CD1c-positive myeloid dendritic cell (primary cell): Measurements from ENCODE around the gene NDUFB10.
A peak's percentile ranks its signal among the peaks of the same experiment; 100 is the strongest.
"Not testable (repeated sequence)": the region's sequence is repeated elsewhere in the genome, so short reads cannot be mapped to it uniquely, and the experiment has no call there.

Experiments
- DNase-seq: peaks from one replicate; pipeline ENCODE4 v3.0.0-alpha.2; 2016; ENCODE audit errors: extremely low spot score

Gene NDUFB10

DNA sequence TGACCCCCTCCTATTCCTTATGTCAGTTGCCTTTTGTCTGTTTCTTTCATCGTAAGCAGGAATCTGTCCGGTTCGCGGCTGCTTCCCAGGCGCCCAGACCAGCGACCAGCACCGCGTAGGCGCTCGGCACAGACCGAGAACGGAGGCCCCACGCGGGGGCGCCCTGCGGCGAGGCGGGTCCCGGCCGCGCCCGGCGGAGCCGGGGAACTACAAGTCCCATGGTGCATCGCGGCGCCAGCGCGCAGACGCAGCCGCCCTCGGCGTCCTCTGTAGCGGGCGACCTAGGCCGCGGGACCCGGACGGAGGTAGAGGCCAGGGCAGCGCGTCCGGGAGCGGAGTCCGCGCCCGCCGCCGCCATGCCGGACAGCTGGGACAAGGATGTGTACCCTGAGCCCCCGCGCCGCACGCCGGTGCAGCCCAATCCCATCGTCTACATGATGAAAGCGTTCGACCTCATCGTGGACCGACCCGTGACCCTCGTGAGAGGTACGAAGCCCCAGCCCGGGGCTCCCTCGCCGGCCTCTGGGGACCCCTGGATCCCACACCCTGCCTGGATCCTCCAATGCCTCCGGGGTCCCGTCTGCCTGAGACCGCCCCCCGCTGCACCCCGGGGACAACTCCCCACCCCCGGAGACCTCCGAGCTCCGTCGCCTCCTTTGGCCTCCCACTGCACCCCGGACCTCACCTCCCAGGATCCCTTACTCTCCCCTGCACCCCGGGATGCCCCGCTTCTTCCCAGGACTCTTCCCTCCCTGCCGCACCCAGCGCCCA, at the start of gene NDUFB10:
Gene NDUFB10 (plus strand): TSS at position 270 of the 771 bp plus-strand sequence. CDS start 87 bp downstream, at position 357.
- DNase-seq: peak; percentile 96

DNA sequence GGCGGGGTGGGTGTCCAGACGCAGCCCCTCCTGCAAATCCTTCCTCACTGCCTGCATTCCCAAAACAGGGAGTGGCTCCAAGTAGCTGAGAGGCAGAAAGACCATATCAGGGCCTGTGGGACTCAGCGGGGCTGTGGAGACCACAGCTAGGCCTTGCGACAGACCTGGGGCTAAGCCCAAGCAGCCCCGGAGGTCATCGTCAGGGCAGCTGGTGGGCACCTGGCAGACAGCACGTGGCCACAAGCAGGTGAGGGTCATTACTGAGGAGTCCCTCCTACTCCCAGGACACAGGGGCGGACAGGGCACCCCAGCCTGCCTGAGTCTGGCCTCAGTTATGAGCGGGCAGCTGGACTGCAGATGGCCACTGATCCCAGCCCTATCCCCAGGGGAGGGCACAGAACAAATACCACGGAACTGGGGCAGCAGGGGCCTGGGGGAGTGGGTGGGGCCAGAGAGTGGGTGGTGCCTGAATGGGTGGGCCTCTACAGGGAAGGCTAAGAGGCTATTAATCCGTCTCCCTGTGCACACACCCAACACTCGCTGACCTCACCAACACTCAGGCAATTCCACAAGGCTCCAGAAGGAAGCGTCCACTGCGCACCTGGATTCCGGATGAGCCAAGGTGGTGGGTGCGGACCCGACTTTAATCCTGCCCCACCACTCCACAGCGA, 49.6 kb upstream of the NDUFB10 start:
- no peak for DNase-seq

DNA sequence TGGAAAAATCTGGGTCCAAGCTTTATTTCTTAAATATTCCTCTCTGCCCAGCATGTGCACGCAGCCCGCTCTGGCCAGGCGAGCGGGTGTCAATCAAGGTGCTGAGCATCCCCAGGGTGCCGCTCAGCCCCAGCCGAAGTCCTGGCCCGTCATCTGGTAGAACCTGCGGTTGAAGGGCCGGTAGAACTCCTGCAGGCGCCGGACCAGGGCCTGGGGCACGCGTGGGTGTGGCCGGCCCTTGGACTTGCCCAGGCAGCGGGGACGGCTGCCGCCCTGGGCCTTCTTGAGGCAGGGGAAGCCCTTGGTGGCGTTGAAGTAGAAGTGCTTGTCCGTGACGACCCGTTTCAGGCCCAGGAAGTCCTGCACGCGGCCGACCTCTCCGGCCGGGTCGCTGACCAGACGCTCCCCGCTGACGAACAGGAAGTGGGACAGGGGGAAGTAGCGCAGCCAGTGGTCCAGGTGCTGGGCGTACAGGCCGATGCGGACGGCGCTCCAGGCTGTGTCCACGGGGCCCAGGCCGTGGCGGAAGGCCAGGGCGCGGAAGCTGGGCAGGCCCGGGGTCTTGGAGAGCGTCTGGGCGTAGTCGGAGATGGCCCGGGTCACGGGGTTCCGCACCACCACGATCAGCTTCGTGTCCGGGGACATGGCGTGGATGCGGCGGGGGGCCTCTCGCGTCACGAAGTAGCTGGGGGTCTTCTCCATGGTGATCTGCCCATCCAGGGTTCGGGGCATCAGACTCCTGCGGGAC, 47.7 kb upstream of the NDUFB10 start:
- DNase-seq: no peak

DNA sequence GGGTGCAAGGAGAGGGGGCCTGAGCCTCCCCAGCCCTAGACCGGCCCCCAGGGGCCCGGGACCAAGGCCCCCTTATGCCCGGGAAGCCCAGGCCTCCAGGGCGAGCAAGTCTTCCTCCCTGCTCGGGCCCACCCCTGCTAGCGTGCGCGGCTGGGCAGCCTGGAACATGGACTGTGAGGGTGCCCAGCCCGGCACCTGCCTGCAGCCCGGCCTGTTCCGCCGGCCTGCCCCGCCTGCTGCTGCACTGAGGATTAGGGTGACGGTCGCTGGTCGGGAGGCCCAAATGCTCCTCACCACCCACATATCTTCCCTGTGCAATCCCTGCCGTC, 47.2 kb upstream of the NDUFB10 start:
- DNase-seq: no peak

DNA sequence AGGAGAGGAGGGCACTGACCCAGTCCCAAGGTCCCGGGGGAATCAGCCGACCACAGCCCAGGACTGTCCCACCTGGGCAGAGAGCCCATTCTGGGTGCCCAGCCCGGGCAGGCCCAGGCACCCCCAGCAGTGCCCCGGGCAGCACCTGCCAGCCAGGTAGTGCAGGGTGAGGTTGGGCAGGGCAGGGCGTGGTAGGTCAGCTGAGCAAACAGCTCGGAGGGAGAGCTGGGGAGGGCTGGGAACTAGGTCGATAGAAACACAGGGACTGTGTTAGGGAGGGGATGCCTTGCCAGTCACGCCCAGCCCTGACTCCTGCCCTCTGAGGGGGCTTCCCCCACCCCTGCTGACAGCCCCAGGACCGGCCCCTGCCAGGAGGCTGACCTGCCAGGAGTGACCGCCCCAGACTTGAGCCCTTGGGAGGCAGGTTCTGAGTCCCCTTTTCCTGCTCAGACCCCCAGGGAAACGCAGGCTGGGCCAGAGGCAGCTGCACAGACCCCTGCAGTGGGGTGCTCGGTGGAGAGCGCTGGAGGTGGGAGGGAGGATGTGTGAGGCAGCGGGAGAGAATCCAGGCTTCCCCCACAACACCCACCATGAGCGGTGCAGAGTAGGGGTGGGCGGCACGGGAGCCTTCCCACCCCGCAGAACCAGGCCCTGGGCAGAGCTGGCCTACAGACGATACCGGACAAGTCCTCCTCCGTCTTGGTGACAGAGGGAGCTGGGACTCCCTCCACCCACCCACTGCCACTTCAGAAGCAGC, 45.8 kb upstream of the NDUFB10 start:
- DNase-seq: no peak

DNA sequence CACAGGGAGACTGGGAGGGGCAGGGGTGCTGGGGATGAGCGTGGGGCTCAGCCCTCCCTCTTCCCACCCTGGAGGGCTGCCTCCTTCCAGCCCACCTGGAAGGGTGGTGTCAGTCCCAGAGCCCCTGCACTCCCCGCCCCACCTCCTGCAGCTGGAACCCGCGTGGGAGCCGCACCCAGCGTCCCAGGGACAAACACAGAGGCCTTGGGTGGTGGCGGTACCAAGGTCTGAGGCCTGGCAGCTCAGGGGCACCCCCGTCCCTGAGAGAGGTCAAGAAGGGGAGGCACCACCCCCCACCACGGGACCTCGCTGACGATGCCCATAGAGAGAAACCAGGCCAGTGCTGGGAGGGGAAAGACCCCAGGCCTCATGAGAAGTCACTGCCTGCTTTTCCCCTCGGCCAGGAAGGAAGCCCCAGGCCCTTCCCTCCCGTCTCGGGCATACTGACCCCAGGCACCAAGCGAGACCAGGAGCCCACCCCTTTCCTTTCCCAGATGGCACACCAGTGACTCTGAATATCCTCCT, 45.2 kb upstream of the NDUFB10 start:
- DNase-seq: no peak

DNA sequence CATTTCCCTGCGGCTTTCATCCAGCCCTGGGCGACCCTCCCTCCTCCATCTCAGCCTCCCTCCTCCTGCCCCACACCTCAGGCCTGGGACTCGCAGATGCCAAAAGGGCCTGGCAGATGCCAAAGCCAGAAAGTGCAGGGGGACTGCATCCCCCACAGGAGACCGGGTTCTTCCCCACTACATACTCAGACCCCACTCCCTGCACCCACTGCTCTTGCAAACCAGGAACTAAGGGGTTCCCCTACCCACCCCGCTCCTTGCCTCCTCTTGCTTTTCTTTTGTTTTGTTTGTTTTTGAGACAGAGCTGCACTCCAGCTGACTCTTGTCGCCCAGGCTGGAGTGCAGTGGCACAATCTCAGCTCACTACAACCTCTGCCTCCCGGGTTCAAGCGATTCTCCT, 44.4 kb upstream of the NDUFB10 start:
- DNase-seq: no peak

DNA sequence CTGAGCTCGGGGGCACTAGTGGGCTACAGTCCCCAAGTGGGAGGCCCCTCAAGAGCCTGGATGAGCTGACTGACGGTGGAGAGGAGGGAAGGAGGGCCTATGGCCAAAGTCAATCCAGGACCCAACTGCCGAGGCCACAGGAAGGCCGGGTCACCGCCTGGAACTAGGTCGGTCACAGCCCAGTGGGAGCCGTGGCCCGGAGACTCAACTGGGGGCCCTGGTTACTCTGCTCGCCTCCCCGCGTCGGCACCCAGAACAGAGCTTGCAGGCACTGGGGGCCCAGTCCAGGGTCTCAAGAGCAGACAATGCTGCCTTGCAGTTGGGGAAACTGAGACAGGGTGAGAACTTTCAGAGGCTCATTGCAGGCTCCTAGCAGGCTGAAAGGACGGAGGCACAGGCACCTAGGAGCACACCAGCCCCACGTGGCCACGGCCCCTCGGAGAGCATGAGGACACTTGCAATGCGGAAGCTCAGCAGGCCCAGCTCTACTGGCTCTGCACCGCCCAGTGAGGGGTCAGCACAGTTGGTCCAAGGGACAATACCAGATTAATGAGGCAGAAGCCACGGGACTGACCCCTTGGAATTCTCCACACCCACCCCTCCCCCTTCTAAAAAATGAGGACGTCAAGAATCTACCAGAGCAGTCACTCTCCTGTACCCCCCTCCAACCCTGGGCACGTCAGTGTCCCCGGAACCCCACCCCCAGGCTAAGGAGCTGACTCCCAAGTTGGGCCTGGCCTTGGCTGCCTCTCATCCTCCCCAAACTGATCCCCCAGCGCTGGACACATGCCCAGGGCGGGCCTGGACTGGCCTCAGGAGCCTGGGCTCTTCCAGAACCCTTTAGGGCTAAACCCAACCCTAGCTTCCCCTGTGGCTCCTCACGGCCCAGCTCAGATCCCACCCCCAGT, 43.4 kb upstream of the NDUFB10 start:
- no peak for DNase-seq

DNA sequence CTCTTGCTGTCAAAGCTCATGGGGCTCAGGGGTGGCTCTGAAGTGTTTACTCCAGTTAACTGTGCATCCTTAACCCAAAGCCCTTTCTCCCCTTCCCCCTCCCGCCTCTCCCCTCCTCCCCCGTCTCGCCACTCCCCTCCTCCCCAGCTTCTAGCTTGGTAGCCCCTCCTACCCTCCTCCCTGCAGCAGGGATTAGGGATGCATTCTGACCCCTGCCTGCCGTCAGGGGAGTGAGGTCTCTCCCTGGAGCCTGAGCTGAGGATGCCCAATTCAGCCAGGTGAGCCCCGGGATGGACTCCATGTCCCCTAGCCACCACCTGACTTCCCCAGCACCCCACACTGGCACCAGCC, 42.7 kb upstream of the NDUFB10 start:
- DNase-seq: no peak

DNA sequence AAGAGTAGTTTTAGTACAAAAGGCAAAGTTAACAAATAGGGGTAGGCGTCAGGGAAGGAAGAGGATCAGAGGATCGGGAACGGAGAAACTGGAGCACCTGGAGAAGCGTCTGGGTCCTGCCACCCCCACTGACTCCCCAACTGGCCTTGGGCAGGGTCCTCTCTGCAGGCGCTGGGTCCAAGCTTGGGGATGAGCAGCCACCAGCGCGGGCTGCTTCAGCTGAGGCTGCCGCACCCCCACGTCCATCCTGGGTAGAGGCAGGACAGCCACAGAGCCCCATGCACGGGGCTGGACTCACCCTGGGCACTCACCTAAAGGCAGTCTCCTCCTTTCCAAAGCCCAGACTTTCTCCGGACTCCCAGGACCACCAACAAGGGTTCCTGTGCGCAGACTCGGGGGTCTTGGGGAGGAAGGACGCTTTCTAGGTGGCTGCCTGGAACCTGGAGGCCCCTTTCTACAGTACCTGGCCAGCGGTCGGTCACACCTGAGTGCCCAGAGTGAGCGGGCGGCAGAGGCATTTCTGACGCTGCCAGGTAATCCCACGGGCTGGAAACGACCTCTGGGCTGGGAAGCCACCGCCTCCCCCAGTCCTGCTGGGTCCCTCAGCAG, 42.2 kb upstream of the NDUFB10 start:
- DNase-seq: no peak

DNA sequence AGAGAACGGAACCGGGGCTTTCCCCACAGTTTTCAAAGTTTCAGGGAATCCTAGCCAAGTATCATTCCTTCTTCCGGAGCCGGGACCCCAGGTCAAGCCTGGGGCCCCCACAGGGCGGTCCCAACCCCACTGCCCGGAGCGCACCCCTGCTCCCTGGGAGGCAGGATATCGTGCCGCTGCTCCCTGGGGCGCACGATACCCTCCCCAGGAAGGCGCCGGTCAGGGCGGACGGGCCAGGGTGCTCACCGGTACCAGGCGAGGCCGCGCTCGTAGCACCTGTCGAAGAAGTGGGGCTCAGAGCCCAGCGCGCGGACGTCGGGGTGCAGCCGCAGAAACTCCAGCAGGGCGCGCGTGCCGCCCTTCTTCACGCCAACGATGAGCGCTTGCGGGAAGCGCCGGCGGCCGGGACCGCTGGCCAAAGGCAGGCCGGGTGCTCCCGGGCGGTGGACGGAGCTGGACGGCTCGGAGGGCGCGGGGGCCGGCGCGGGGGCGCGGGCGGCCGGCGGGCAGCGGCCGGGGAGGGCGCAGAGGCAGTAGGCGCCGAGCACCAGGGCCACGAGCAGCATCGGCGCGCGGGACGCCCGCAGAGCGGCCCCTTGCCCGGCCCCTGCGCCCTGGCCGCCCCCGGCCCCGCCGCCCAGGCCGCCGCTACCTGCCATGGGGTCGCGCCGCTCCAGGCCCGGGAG, 41.5 kb upstream of the NDUFB10 start:
- DNase-seq: no peak

DNA sequence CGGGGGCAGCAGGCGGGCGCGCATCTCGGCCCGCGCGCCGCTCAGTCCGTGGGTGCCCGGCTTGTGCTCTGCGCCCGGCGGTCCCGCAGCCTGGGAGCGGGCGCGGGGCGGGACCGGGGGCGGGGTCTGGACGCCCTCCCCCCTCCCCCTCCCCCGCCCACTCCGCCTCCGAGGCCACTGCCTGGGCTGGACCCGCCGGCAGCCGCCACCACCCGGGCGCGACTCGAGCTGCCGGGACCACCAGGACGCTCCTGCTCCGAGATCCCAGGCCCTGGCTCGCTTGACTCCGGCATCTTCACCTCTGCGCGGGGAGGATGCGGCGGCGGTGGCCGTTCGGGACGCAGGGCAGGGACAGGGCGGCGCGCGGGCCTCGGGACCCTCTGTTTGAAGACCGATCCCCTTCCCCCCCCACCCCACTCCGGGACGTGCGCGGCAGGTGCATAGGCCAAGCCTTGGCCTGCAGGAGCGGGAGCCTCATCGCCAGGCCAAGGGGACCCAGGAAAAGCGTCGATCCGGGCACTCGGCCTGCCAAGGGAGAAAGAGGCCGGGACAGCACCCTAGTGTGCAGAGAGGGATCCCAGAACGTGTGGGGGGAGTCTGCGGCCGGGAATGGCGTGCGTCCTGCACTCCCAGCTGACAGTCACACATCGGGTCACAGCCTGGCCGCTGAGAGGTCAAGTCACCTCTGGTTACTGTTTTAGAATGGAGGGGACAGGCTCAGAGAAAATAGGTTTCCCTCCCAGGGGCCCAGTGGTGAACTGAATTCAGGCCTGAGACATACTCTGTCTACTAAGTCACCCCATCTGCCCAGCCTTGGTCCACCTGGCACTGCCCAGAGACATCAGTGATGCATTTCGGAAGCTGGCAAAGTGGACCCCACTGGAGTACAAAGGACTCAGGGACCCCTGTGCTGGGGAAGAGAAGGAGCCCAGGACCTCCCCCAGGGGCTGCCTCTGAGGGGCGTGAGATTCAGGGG, 40.7 kb upstream of the NDUFB10 start, which contains the start of gene HS3ST6:
Gene HS3ST6 (minus strand): TSS at position 65 of the 976 bp plus-strand sequence. CDS start 92 bp downstream, outside the sequence.
- DNase-seq: no peak

DNA sequence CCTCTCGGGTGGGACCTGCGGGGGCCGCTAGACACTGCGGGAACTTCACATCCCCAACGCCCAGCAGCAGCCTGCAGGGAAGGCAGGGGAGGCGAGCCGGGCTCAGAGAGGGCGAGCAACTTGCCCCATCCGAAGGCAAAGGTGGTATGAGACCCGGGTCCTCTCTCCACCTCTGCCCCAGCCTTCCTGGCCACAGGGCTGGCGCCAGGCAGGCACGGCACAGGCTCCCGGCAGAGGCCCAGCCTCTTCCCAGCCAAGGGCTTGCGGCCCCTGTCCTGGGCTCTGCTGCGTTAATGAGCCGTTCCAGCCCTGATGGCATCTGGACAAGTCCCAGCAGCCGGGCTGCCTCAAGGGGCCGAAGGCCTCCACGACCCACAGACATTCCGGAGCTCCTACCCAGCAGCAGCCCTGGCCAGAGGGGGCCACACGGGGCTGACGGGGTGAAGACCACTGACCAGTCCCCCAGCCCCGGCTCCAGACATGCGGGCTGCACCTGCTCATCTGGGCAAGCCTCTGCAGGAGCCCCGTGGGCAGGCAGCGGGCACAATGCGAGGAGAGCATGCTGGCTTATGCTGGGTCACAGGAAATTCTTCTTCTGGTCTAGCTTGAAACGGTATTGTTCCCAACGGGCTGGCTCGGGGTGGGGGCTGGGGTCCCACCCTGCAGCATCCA, 39.9 kb upstream of the NDUFB10 start:
- no peak for DNase-seq

DNA sequence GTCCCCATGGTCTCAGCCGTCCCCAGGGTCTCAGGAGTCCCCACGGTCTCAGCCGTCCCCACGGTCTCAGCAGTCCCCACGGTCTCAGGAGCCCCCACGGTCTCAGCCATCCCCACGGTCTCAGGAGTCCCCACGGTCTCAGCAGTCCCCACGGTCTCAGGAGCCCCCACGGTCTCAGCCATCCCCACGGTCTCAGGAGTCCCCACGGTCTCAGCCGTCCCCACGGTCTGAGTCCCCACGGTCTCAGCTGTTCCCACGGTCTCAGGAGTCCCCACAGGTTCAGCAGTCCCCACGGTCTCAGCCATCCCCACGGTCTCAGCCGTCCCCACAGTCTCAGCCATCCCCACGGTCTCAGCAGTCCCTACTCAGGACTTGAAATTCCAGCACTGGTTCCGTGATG, 39.2 kb upstream of the NDUFB10 start:
- DNase-seq: not testable (repeated sequence)

DNA sequence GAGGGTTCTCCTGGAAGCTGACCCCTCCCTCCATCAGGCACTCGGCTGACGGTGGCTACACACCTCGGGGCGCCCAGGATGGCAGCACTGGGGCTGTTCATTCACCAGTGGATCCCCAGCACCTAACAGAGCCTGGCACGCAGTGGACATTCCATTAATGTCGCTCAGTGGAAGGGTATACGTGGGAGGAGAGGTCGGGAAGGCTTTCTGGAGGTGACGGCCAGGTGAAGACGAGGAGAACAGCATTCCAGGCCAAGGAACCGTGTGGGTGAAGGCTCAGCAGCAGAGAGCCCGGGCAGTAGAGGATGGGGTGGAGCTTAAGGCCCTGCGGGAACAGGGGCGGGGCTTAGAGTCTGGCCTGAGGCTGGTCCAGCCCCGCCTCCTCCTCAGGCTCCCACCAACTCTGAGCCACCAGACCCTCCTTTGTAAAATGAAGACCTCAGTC, 38.6 kb upstream of the NDUFB10 start:
- DNase-seq: no peak

DNA sequence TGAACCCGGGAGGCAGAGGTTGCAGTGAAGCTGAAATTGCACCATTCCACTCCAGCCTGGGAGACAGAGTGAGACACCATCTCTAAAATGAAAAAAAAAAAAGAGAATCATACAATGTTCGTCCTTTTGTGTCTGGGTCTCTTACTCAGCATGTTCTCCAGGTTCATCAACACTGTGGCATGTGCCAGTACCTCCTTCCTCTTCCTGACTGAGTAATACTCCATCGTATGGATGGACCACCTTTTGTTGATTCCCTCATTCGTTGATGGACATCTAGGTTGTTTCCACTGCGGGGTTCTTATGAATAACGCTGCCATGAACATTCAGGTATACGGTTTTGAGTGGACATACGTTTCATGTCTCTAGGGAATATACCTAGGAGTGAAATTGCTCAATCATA, 37.0 kb upstream of the NDUFB10 start:
- no peak for DNase-seq

DNA sequence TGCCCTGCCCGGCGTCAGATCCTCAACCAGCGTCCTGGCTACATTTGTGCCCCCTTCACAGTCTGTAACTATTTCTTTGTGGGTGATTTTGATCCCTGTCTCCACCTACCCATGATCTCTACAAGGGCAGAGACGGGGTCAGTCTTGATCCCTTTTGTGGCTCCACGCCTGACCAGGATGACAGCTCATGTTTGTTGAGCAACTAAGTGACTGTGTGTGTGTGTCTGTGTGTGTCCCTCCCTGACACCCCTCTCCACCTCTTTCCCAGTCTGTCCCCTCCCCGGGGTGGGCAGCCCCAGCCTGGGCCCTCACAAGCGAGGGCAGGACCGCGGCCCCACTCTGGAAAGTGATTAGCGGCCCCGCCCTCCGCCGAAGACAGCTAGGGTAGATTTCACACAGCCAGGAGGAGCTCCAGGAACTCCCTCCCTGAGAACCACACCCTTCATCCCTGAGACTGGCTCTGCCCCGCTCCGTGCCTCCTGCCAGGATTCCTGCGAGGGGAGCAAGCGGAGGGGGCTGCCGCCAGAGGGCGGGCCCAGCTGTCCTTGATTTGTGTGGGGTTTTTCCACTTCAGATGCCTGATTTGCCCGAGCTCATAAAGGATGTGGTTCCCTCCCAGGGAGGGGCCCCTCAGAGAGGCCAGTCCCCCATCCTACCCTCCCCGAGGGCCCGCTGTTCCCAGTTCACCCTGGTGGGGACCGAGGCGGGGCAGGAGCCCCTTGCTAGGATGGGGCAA, 35.9 kb upstream of the NDUFB10 start:
- DNase-seq: no peak
